Measurements from ENCODE around the gene PABPC1L.
A peak's percentile ranks its signal among the peaks of the same experiment; 100 is the strongest.

PABPC1L gene

DNA sequence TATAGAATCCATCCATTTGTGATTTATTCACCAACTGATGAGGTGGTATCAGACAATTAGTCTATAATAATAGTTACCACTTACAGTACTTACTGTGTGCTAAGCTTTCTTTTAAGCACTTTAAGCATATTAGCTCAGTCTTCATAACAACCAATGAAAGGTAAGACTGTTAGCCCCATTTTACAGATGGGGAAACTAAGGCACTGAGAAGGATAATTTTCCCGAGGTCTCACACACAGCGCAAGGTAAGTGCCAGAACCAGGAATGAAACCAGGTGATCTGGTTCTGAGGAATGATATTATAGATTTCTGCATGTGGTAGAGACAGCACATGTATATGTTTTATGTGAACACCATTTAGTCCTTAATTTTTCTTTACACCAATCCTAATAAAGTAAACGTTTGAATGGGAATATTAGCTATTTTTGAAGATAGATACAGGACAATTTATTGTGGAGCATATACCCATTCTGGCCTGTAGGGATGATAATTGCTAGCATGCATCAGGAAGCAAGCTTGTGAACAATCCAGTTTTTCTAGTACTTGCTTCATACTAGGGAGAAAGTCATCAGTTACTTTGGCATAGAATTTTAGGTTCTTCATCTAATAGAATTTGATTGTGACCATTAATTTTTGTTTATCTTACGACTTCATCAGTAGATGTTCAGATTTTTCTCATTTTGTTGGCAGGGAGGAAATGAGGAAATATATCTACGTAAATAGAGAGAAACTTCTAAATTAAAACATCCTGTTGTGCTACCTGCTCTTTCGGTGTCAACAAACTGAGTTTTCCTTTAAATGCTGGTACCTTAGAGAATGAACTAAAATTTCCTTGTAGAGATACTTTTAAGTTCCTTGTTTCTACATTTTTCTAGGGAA is 21.4 kb upstream of the PABPC1L start:
- H3K79me2 ChIP-seq: peaks cover 54% of the 10 kb centered on the region
- no peaks in the 10 kb centered on the region for H3K36me3 ChIP-seq (ENCODE audit: control insufficient read depth, insufficient read depth, low read length)
- peaks cover 18% of the 10 kb centered on the region for H3K4me1 ChIP-seq
- no peak overlapping the region for H3K27ac ChIP-seq
- no peaks in the 10 kb centered on the region for H3K9me3 ChIP-seq (ENCODE audit: control insufficient read depth, low read length)
- no peak overlapping the region for H2AFZ ChIP-seq
- H3K4me3 ChIP-seq (ENCODE audit: low read depth, low read length): peak overlapping the region; percentile 21
- no peak overlapping the region for H3K9ac ChIP-seq
- H3K4me2 ChIP-seq (ENCODE audit: low read length): no peak overlapping the region
- H3K27me3 ChIP-seq (ENCODE audit: control insufficient read depth, insufficient read depth, low read length): no peaks in the 10 kb centered on the region
- TF ChIP-seq, protein P1, sequence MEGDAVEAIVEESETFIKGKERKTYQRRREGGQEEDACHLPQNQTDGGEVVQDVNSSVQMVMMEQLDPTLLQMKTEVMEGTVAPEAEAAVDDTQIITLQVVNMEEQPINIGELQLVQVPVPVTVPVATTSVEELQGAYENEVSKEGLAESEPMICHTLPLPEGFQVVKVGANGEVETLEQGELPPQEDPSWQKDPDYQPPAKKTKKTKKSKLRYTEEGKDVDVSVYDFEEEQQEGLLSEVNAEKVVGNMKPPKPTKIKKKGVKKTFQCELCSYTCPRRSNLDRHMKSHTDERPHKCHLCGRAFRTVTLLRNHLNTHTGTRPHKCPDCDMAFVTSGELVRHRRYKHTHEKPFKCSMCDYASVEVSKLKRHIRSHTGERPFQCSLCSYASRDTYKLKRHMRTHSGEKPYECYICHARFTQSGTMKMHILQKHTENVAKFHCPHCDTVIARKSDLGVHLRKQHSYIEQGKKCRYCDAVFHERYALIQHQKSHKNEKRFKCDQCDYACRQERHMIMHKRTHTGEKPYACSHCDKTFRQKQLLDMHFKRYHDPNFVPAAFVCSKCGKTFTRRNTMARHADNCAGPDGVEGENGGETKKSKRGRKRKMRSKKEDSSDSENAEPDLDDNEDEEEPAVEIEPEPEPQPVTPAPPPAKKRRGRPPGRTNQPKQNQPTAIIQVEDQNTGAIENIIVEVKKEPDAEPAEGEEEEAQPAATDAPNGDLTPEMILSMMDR (IDR thresholded peaks at IDR 0.05): no peak

DNA sequence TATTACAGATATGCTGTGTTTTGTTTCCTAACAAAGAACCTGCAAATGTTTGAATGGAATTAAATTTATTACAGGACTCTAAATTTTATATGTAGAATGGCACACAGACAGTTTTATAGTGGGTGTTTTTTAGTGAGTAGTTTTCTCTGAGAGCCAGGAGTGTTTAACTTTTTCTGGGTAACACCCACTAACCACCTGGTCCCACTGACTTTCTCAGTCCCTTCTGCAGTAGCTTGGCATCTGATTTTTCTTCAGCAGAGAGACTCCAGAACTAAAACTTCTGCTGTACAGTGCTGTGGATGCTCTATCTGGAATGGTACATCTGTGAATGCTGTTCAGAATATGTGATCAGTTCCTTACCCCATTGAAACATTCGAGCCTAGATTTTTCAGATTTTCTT is 18.0 kb upstream of the PABPC1L start:
- Histone ChIP-seq H3K9ac (no peak overlapping the region), H3K27me3 (ENCODE audit: control insufficient read depth, insufficient read depth, low read length) (no peaks in the 10 kb centered on the region), H3K36me3 (ENCODE audit: control insufficient read depth, insufficient read depth, low read length) (no peaks in the 10 kb centered on the region), H3K79me2 (peaks cover 60% of the 10 kb centered on the region), H3K9me3 (ENCODE audit: control insufficient read depth, low read length) (no peaks in the 10 kb centered on the region), H2AFZ (no peak overlapping the region), H3K27ac (no peak overlapping the region), H3K4me2 (ENCODE audit: low read length) (no peak overlapping the region), H3K4me3 (ENCODE audit: low read depth, low read length) (no peak overlapping the region), H3K4me1 (peaks cover 32% of the 10 kb centered on the region)
- TF ChIP-seq, protein P1 (IDR thresholded peaks at IDR 0.05): no peak

DNA sequence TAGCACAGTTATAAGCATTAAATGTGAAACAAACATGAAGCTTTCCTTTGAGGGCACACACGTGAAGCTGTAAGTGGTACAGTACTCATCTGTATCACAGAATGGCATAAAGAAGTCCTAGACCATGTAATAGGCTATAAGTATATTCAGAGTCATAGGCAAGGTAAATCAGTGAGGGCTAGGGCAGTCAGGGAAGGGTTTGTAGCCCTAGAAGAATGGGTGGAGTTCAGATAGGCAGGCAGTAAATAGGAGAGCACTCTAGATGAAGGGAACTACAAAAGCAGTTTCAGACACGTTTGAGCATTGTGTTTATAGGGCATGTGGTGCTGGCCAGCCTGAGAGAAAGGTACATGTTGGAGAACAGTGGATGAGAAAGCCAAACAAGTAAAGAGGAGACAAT is 14.9 kb upstream of the PABPC1L start:
- TF ChIP-seq, protein P1 (IDR thresholded peaks at IDR 0.05): no peak
- Histone ChIP-seq H3K4me2 (ENCODE audit: low read length) (no peak overlapping the region), H3K27me3 (ENCODE audit: control insufficient read depth, insufficient read depth, low read length) (no peaks in the 10 kb centered on the region), H3K36me3 (ENCODE audit: control insufficient read depth, insufficient read depth, low read length) (no peaks in the 10 kb centered on the region), H3K79me2 (peaks cover 44% of the 10 kb centered on the region), H3K4me3 (ENCODE audit: low read depth, low read length) (no peak overlapping the region), H3K9me3 (ENCODE audit: control insufficient read depth, low read length) (no peaks in the 10 kb centered on the region), H3K27ac (no peak overlapping the region), H2AFZ (no peak overlapping the region), H3K4me1 (peaks cover 20% of the 10 kb centered on the region), H3K9ac (no peak overlapping the region)

DNA sequence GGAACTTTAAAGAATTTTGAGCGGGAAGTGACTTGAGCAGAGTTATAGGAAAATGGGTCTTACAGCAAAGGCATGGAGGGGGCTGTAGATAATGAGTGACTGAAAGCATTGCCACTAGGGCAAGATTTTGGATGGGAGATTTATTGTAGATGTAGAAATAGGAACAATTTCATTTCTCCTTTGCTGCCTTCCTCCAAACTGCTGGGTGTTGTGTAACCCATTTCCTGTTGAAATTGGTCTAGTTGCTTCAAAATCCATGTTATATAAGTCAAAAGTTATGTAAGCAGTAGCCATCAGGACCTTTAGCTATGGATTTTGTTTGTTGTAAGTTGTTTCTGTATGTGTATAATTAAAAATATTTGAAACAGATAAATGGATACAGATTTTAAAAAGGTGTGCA is 13.3 kb upstream of the PABPC1L start:
- TF ChIP-seq, protein P1 (IDR thresholded peaks at IDR 0.05): no peak
- no peaks in the 10 kb centered on the region for H3K27me3 ChIP-seq (ENCODE audit: control insufficient read depth, insufficient read depth, low read length)
- no peak overlapping the region for H3K9ac ChIP-seq
- no peak overlapping the region for H3K4me3 ChIP-seq (ENCODE audit: low read depth, low read length)
- peak overlapping the region; percentile 15 for H3K4me2 ChIP-seq (ENCODE audit: low read length)
- H2AFZ ChIP-seq: no peak overlapping the region
- peaks cover 31% of the 10 kb centered on the region for H3K79me2 ChIP-seq
- peak overlapping the region; percentile 16 for H3K27ac ChIP-seq
- no peaks in the 10 kb centered on the region for H3K36me3 ChIP-seq (ENCODE audit: control insufficient read depth, insufficient read depth, low read length)
- H3K4me1 ChIP-seq: peaks cover 15% of the 10 kb centered on the region
- no peaks in the 10 kb centered on the region for H3K9me3 ChIP-seq (ENCODE audit: control insufficient read depth, low read length)

DNA sequence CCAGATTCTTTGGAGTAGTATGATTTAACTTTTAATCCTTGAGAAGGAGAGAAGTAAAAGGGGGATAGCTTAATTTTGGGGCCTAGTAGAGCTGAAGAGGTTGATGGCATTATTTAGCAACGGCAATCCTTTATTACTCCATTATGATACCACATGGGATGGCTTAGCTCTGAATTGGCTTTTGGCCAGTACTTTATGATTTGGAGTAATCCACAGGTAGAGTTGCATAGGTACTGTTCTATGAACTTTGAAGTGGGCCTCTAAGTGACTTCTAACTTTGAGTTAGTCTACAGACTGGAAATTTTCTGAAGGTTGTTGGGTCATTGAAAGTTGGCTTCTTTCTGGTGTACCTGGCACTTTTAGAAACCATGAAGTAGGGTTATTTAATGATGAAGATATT is 12.7 kb upstream of the PABPC1L start:
- H3K4me1 ChIP-seq: peaks cover 14% of the 10 kb centered on the region
- peaks cover 31% of the 10 kb centered on the region for H3K79me2 ChIP-seq
- H3K4me2 ChIP-seq (ENCODE audit: low read length): peak overlapping the region; percentile 15
- H3K27ac ChIP-seq: no peak overlapping the region
- H3K9ac ChIP-seq: no peak overlapping the region
- H3K9me3 ChIP-seq (ENCODE audit: control insufficient read depth, low read length): no peaks in the 10 kb centered on the region
- no peaks in the 10 kb centered on the region for H3K27me3 ChIP-seq (ENCODE audit: control insufficient read depth, insufficient read depth, low read length)
- no peak overlapping the region for H2AFZ ChIP-seq
- no peak overlapping the region for H3K4me3 ChIP-seq (ENCODE audit: low read depth, low read length)
- H3K36me3 ChIP-seq (ENCODE audit: control insufficient read depth, insufficient read depth, low read length): no peaks in the 10 kb centered on the region
- TF ChIP-seq, protein P1 (IDR thresholded peaks at IDR 0.05): no peak
